Pancreas (tissue), 10 donors: ENCODE results near the gene IRF4. TPM values are rescaled to one million over a fixed set of nuclear protein-coding genes. Genes with fewer than 3 reads are reported as not detected.

Experiments used
- ATAC-seq, 4 donors: fragments of 200-7000 bp; cut with Tn5 transposase; one replicate each; pipeline versions ENCODE4 v1.8.0 to v1.9.1; 2020; ENCODE audit warnings: mild to moderate bottlenecking in 4 of 4, moderate library complexity in 4 of 4
- DNase-seq, 6 donors: peaks; one replicate each; pipeline ENCODE4 v3.0.0-alpha.2; 2020
- FAIRE-seq: peaks from 2 replicates; lab custom pipeline; 2012; peaks lifted over from hg19 to GRCh38; lab: Jason Lieb, UNC
- H3K27ac ChIP-seq, 4 donors: fragments of 200-600 bp; sonication (generic); 1 replicate in 3 of 4; 2 replicates in 1 of 4; pipeline versions ENCODE4 v1.5.0 to v1.8.0; 2020
- H3K27me3 ChIP-seq, 4 donors: fragments of 200-600 bp; one replicate each; pipeline ENCODE4 v1.8.0; 2021
- H3K36me3 ChIP-seq, 3 donors: fragments of 200-600 bp; sonication (generic) in 1 of 3; one replicate each; pipeline versions ENCODE4 v1.5.0 to v1.8.0; 2020 to 2021
- H3K4me1 ChIP-seq, 3 donors: fragments of 200-600 bp; one replicate each; pipeline ENCODE4 v1.8.0; 2021
- H3K4me3 ChIP-seq, 4 donors: fragments of 200-600 bp; sonication (generic) in 2 of 4; one replicate each; pipeline versions ENCODE4 v1.5.0 to v1.8.0; 2020 to 2021
- H3K9me3 ChIP-seq, 4 donors: fragments of 200-600 bp; one replicate each; pipeline ENCODE4 v1.8.0; 2021
- CTCF ChIP-seq, 4 donors: fragments of 200-600 bp; sonication (generic) in 3 of 4; IDR thresholded peaks; one replicate each; pipeline versions ENCODE4 v1.5.0 to v1.8.0; 2021; ENCODE audit warnings: antibody characterized with exemption in 4 of 4
- WGBS, 2 donors: extraction: QIAGEN DNeasy Blood & Tissue Kit; methylation state at CpG; one replicate each; pipeline ENCODE4 v1.1.7; 2013; 5-methylcytosine and 5-hydroxymethylcytosine counted together
- intact Hi-C, 3 donors: fragments of 100-400 bp; cut with DNase I; formaldehyde crosslinking; loops; one replicate each; pipeline versions ENCODE4 v1.11.1 to v1.14.2; 2022
- polyA plus RNA-seq, 2 donors: library from polyadenylated mRNA; stranded (reverse); fragments of 200-250 nt; gene quantifications; one replicate each; pipeline ENCODE4 v1.2.3, GENCODE V29; 2013
- total RNA-seq, 6 donors: library from RNA; stranded (reverse); fragmentation: NEBNext Ultra II Directional in 4 of 6; extraction: Animal tissue kit (Norgen Biotek cat#: 25700) in 4 of 6; gene quantifications; one replicate each; pipeline versions ENCODE4 v1.2.1 to v1.2.4, GENCODE V29; 2021 to 2023
- donor health status: healthy with polysubstance abuse.
- donor health status: DM: no; HTN: no; CAD: no; lungs with moderate emphysema.
- donor health status: DM: no; HTN: no; CAD: no.
- donor health status: control.
- donor health status: control.
- donor health status: Bipolar disorder and iron deficiency.
- donor health status: DM: yes; HTN: yes; CAD: no.
- donor health status: DM: no; HTN: no; CAD: no.
- donor health status: DM: no; HTN: no; CAD: no.
- donor health status: DM: yes; HTN: yes; CAD: no.

IRF4 gene
- total and polyA plus RNA-seq, 8 donors, result 0.04 to 3.8 (median 0.44) TPM

GRCh38 chr6:343960-344815 lies 47.4 kb upstream of the IRF4 start:
- H3K36me3 ChIP-seq, result peaks cover 0 to 6% (median 0%) of the 10 kb centered on the region in 3 donors
- no peak overlapping the region for H3K27ac ChIP-seq
- no peak for TF ChIP-seq CTCF (IDR thresholded peaks at IDR 0.05)
- no peaks in the 10 kb centered on the region for H3K9me3 ChIP-seq
- WGBS, 2 donors, result 74 to 79% methylated on average over 20 of the region's 20 CpGs
- DNase-seq (peak in 2 of 6 donors; percentile 45 to 60), FAIRE-seq (no peak), ATAC-seq (no peak)
- H3K4me1 ChIP-seq, result no peaks in the 10 kb centered on the region
- H3K27me3 ChIP-seq, result no peaks in the 10 kb centered on the region
- H3K4me3 ChIP-seq, result no peak overlapping the region
- intact Hi-C loops, result no loop called here

GRCh38 chr6:344816-345340 lies 46.7 kb upstream of the IRF4 start:
- Histone ChIP-seq H3K9me3 (no peaks in the 10 kb centered on the region), H3K27ac (no peak overlapping the region), H3K4me3 (no peak overlapping the region), H3K4me1 (no peaks in the 10 kb centered on the region), H3K27me3 (no peaks in the 10 kb centered on the region), H3K36me3 (peaks cover 0 to 9% (median 0%) of the 10 kb centered on the region in 3 donors)
- FAIRE-seq (no peak), ATAC-seq (peak in 1 of 4 donors; percentile 13), DNase-seq (no peak)
- intact Hi-C loops, result no loop called here
- 68 to 74% methylated on average over 8 of the region's 8 CpGs for WGBS, 2 donors
- no peak for TF ChIP-seq CTCF (IDR thresholded peaks at IDR 0.05)

GRCh38 chr6:345747-346385 lies 45.7 kb upstream of the IRF4 start:
- H3K36me3 ChIP-seq, result peaks cover 0 to 9% (median 0%) of the 10 kb centered on the region in 3 donors
- intact Hi-C loops, result no loop called here
- no peaks in the 10 kb centered on the region for H3K9me3 ChIP-seq
- no peak overlapping the region for H3K27ac ChIP-seq
- no peak for FAIRE-seq
- no peak for TF ChIP-seq CTCF (IDR thresholded peaks at IDR 0.05)
- no peak overlapping the region for H3K4me3 ChIP-seq
- no peak for ATAC-seq
- H3K4me1 ChIP-seq, result no peaks in the 10 kb centered on the region
- DNase-seq, result no peak
- H3K27me3 ChIP-seq, result no peaks in the 10 kb centered on the region
- 81 to 86% methylated on average over 17 of the region's 17 CpGs for WGBS, 2 donors

GRCh38 chr6:346386-347030 lies 45.0 kb upstream of the IRF4 start:
- 69 to 72% methylated on average over 10 of the region's 10 CpGs for WGBS, 2 donors

More at GRCh38 chr6:346386-347030, 45.0 kb upstream of the IRF4 start:
- ATAC-seq (no peak), FAIRE-seq (no peak), DNase-seq (no peak)
- no peaks in the 10 kb centered on the region for H3K27me3 ChIP-seq
- H3K4me1 ChIP-seq, result no peaks in the 10 kb centered on the region
- no peak for TF ChIP-seq CTCF (IDR thresholded peaks at IDR 0.05)
- no peak overlapping the region for H3K27ac ChIP-seq
- intact Hi-C loops, result no loop called here
- no peaks in the 10 kb centered on the region for H3K9me3 ChIP-seq
- no peak overlapping the region for H3K4me3 ChIP-seq
- H3K36me3 ChIP-seq, result peaks cover 0 to 9% (median 0%) of the 10 kb centered on the region in 3 donors
